ENCODE results near the gene HIVEP1.
"Not testable (repeated sequence)": the region's sequence is repeated elsewhere in the genome, so short reads cannot be mapped to it uniquely, and the experiment has no call there.

The HIVEP1 gene

DNA sequence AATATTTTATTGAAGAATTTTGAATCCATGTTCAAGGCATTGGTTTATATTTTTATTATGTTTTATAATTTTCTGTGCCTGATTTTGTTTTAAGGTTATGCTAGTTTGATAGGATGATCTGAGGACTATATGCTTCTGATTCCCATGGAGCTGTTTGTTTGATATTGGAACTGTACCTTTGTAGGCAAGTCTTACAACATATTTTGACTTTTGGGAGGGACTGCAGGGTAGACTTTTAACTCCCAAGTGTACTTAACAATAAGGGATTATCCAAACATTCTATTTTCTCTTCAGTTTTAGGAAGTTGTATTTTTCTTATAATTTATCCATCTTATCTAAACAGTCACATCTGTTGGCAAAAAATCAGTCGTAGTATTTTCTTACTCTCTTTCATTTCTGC is 82.6 kb downstream of the HIVEP1 start:
- DNase-seq = no peak

DNA sequence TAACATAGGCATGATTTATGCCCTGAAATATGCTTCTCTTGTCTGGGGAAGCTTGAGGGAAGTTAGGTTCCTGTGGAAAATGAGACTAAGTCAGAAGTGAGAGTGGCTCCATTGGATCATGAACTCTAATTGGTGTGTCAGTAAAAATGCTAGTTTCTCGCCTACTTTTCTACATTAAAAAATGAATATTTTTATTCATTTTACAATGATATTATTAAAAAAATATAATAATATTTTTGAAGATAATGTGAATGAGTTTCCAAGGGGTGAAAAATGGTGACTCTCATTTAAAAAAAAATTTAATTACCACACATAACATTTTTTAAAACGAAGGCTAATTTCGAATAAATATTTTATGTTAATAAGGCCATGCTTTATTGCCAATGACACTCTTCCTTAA is 84.2 kb downstream of the HIVEP1 start:
- DNase-seq = no peak

DNA sequence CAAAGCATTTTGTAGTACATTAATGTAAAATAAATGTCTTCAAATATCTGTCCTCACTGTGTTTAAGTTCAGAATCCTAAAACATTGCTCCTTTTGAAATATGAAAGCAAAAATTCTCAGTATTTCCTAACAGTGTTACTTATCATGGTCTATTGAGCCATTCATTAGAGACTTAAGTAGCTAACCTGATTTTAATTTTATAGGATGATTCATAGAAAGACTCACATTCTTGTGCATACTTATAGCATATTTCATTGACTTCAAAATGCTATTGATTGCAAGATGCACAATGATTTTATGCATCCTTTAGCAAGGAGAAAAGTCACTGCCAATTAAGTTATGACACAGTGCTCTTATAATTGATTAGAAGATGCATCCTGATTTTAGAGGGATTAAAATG is 85.7 kb downstream of the HIVEP1 start:
- no peak for DNase-seq

DNA sequence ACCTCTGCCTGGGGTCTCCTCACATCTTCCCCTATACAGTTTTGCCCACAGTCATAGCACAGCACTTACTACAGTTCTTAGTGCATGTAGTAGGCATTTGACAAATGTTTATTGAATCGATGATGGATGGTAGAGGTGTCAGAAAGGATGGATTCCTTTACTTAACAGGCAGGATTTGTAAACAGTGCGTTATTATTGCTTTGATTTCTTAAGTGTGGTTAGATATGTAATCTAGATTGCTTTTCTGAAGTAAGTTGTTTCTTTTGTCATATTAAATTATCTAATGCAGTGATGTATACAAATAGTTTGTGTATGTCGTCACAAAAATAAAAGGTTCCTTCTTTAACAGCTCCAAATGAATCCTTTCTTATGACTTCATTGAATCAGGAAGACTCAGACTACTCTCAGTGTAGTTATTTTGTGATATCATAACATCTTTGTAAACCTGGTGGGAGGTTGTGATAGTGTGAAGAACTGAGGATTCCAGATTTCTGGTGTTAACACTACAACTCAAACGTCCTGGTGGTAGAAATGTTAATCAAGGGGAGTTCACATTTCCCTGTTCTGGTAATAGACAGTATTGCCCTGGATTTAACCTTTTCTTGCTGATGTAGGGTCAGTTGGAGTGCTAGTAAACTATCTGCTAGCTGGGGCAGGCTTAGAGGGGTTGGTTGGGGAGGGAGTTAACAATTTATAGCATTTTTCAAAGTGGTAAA is 87.7 kb downstream of the HIVEP1 start:
- DNase-seq = no peak

DNA sequence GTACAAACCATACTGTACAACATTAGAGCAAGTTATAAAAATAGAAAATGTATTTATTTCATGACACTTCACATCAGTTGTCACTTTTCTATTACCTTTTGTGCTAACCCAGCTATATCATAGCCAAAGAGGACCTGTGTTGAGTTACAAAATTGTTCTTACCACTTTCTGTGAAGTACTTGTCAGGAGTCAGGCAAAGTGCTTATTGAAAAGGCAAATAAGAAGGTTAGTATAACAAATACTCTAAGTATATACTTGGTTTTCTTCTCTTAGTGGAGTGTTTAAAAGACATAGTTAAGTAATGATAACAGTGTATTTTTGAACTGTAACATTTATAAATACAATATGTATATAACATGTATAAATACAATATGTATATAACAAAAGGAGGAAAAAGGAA is 88.9 kb downstream of the HIVEP1 start:
- no peak for DNase-seq

DNA sequence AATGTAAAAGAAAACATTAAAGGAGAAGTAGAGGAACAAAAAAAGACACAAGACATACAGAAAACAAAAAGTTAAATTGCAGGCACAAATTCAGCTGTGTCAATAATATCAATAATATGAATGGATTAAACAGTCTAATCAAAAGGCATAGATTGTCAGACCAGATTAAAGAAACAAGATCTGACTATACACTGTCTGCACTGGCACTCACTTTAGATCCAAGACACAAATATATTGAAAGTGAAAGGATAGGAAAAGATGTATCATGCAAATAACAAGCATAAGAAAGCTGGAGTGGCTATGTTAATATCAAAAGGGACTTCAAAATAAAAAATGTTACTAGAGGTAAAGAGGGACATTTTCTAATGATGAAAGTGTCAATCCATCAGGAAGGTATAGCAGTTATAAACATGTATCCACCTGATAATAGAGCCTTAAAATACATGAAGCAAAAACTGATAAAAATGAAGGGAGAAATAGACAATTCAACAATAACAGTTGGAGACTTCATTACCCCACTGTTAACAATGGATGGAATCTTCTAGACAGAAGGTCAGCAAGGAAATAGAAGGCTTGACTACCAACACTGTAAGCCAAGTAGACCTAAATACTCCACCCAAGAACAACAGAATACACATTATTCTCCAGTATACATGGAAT is 89.7 kb downstream of the HIVEP1 start:
- no peak for DNase-seq

DNA sequence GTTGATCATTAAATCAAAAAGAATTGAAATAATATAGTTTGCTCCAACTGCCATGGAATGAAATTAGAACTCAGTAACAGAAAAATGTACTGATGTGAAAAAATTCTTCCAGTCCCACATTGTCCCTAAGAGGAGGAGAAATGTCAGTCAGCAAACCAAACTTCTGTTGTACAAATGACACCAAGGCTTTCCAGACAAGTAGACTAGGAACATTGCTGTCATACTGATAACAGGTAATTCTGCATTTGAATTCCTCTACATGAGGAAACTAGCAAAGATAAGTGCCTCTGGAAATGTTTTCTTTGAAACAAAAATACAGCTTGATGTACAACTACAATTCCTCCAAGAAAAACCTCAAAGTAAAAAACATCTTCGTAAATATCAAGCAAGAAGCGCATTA is 90.2 kb downstream of the HIVEP1 start:
- DNase-seq = no peak

DNA sequence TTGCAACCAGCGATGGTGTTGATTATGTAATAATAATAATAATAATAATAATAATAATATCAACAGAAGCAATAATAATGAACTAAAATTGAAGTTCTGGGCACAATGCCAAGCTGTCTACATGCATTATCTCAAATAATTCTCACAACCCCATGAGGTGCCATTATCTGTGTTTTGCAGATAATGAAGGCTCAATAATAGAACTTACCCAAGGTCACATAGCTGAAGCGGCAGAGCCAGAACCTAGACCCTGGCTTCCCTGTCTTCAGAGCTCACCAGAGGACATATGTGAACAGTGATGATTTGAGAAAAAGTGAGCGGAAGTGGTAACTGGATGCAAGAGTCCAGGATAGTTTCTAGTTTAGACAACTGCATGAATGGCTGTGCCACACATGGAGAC is 91.0 kb downstream of the HIVEP1 start:
- DNase-seq = no peak

DNA sequence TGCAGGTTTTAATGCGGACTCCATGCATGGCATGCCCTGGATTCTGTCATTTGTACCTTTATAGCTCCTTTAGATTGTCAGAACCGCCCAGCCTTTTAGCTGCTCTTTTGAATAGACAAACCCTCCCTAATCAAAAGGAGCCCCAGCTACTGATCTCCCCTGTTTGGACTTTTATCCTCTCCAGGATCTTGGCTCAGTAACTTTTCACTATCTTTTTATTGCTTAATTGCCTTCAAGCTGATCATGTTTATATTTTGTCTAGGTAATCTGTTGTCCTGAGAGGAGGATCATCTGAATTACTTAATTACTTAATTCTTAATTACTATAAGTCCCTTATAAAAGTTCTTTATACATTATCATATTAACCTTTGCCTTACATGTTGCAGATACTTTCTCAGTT is 93.2 kb downstream of the HIVEP1 start:
- no peak for DNase-seq

DNA sequence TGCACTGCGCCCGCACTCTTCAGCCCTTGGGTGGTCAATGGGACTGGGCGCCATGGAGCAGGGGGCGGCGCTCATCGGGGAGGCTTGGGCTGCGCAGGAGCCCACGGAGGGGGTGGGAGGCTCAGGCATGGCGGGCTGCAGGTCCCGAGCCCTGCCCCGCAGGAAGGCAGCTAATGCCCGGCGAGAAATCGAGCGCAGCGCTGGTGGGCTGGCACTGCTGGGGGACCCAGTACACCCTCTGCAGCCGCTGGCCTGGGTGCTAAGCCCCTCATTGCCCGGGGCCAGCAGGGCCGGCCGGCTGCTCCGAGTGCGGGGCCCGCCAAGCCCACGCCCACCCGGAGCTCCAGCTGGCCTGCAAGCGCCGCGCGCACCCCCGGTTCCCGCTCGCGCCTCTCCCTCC is 96.3 kb downstream of the HIVEP1 start:
- DNase-seq = not testable (repeated sequence)

DNA sequence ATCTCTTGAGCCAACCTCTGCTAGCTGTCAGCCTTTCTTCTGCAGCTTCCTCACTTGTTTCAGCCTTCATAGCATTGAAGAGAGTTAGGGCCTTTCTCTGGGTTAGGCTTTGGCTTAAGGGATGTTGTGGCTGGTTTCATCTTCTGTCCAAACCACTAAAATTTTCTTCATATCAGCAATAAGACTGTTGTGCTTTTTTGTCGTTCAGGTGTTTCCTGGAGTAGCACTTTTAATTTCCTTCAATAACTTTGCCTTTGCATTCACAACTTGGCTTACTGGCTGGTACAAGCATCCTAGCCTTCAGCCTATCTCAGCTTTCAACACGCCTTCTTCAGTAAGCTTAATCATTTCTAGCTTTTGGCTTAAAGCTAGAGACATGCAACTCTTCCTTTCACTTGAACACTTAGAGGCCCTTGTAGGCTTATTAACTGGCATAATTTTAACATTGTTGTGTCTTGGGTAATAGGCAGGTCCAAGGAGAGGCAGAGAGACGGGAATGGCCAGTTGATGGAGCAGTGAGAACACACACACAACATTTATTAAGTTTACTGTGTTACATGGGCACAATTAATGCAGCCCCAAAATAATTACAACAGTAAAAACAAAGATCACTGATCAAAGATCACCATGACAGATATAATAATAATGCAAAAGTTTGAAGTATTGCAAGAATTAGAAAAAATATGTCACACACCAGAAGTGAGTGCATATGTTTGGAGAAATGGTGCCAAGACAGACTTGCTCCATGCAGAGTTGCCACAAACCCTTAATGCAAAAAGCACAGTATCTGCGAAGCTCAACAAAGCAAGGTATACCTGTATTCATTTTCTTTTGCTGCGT is 98.6 kb downstream of the HIVEP1 start:
- no peak for DNase-seq

DNA sequence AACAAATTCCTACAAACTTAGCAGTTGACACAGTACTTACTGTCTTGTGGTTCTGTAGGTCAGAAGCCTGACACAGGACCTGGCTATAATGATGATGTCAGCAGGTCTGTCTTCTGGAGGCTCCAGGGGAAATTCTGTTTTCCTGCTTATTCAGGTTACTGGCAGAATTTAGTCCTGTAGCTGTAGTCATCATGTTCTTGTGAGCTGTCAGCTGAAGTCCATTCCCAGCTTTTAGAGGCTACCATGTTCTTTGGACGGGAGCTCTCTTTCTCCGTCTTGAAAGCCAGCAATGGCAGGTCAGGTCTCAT is 99.2 kb downstream of the HIVEP1 start:
- no peak for DNase-seq

DNA sequence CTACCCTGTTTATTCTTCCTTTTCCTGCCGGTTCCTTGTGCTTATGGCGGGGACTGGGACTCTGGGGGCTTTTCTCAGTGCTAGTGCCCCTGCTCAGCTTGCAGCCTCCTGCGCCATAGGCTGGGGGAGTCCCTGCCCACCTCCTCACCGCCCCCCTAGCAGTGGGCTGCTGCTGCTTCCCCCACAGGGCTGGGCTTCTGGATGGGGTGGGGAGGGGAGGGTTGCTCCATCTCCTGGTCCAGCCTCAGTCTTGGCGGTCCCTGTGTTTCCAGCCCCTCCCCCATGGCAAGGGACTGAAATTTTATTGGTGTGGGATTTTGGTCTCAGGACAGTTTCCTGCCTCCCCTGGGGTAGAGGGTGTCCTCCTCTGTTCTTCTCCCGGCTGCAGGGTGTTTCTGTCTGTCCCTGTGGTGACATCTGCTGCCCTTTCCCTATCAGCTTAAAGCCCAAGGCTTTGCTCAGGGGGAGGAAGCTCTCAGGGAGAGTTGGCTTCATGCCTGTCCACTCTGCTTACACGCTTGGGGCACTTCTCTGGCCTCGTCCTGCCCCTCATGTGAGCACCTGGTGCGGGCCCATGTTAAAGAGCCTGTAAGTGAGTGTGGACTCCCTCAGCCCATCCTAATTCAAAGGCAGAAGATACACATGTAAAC is 100.6 kb downstream of the HIVEP1 start:
- no peak for DNase-seq

DNA sequence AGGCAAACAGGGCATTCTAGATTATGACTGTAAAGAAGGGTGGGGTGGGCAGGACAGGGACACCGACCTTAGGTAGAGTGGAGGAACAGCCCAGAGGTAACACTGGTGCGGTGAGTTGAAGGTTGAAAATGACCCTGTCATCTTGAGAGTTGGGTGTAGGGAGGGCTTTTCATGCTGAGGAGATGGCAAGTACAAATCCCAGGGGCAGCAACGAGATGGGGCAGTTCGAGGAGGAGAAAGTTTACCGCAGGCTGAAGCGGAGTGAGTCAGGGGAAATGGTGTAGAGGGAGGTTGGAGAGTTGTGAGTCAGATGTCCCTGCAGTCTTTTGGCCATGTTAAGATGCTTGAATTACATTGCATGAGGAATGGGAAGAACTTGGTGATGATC is 101.1 kb downstream of the HIVEP1 start:
- no peak for DNase-seq

DNA sequence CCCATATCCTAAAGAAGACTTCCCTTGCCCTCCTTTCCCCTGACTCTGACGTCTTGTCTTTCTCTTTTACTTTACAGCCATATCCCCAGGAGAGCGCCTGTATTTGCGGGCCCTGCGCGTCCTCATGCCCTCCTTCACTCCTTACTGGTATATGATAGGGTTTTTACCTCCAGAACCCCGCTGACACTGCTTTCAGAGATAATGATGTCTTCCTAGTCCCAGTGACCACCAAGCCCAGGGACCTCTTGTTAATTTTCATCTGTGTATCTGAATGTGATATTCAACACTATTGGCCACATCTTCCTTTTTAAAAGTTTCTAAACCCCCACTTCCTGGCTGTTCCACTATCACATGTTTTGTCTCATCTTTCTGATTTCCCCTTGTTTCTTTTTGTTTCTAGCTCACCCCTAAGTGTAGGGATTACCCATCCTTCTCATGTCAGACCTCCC is 102.0 kb downstream of the HIVEP1 start:
- DNase-seq = no peak

DNA sequence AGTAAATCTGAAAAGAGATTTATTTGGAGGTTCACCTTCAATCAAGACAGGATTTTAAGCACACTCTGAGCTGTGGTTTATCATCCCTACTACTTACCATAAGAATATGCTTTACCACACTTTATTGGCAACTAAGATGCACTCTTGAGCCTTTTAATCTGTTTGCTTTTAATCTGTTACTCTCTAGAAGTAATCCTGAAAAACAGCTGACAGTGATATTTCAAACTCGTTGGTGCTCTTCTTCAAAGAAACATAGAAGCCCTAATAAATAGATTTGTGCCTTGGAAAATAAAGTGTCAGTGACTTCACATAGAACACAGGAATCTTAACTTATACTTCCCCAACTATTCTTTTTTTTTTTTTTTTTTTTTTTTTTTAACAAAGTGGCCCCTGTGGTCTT is 102.9 kb downstream of the HIVEP1 start:
- DNase-seq = no peak

DNA sequence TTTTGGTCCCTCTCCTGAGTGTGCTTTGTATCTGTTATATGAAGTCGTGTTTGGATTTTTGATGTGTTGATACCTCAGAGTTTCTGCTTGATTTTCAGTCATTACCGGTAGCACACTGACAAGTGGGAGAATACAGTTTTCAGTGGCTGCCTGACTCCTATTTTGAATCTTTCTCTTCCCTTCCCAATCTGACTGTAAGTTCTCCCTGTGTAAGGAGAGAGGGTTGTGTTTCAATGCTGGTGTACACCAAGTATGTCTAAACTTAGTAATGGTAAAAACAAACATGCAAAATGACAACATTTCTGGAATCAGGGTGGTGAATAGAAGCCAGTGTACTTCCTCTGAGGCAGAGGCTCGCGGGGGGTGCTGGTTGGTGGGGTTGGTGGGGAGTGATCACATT is 103.4 kb downstream of the HIVEP1 start:
- no peak for DNase-seq

DNA sequence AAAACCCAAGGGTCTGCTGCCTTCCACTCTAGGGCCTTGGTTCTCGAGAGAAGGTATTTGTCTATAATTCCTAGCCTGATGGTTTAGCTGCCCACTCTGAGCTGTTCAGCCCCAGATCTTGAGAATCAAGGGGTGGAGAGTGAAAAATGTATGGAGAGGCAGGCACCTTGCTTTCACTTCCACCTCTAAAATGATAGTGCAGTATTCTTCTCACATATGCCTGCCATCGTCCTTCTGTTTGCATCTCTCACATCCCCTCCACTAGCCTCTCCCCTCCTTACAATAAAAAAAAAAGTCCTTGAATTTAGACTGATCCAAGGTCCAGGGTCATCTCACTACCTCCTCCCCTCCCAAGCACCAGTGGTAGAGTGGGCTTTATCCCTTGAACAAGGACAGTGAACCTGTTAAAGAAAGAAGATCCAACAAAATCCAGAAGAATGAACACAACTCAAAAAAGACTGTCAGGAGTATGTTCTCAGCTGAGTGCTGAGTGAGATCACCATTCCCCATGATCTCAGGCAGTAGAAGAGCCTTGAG is 104.2 kb downstream of the HIVEP1 start:
- DNase-seq = no peak

DNA sequence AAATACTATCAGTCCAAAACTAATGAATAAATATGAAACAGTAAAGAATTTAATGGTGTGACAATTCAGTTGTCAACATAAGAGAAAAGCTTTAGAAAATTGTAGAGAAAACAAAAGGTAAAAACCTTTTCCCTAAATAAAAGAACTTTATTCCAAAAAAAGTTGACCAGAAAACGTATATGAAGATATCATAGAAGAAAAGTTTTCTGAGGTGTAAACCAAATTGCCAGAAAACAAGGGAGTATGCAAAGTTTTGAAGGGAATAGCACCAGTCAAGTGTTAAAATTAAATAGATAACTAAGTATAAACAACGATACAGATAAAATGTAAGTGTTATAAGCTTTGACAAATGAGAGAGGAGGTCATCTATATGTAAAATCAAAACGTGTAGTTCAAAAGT is 104.9 kb downstream of the HIVEP1 start:
- no peak for DNase-seq

DNA sequence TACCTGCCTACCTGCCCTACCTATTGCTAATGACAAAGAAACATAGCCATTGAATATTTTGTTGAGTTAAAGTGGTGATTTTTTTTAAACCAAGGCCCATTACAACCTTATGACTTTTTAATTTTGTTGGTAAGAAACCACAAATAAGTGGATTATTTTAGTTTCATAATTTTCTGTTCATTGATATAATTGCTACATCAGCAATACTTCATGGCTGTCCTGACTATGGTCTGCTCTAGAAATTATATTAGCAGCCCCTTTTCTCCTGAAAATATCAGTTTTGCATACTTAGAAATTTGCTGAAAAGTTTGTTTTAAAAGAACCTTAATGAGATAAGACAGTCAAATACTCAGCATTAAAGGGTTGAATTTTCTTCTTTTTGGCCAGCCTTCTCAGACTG is 106.5 kb downstream of the HIVEP1 start:
- DNase-seq = no peak

DNA sequence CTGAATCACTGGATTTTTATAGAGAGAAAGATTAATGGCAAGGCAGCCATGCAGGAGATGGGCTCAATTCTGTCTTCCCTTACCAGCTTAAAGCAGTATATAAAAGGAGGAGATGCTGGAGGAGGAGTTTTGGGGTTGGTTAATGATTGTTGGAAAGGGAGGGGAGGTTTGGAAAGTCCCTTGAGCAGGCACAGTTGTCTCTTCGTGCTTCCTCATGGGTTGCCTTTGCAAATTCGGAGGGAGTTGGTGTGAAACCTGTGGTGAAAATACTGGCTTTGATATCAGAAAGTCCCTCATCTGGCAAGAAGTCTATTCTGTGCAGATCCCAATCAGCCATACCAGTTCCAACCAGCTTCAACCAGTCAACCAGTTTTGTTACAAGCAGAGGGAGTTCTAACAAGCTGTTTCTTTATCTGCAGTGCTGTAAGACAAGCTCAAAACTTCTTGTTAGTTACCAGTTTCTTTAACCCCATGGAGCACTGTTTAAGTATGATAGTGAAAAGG is 107.0 kb downstream of the HIVEP1 start:
- DNase-seq = no peak

DNA sequence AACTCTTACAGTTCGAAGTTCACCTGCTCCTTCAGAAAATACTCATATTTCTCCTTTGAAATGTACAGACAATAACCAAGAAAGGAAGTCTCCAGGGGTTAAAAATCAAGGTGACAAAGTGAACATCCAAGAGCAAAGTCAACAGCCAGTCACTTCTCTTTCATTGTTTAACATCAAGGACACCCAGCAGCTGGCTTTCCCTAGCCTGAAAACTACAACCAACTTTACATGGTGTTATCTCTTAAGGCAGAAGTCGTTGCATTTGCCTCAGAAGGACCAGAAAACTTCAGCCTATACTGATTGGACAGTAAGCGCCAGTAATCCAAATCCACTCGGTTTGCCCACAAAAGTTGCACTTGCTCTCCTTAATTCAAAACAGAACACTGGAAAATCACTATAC is 113.3 kb downstream of the HIVEP1 start:
- DNase-seq = no peak

DNA sequence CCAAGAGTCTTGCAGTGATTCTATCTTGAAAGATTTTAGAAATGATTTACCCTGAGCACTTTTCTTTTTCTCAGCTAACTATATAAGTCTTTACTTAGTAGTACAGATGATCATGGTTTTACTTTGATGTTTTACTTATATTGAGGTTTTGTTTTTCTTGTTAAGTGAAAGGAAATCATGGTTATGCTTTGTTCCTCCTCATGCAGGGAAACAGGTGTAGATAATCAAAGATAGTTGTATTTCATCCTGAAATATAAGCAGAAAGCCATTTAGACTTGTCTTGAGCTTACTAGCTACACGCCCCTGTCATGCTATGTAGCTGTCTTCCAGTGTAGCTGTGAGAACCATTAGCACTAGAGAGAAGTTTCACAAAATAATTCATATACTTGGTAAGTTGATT is 113.9 kb downstream of the HIVEP1 start:
- DNase-seq = no peak
